Measurements from ENCODE around the gene ZNF862. TPM values are rescaled to one million over a fixed set of nuclear protein-coding genes. Genes with fewer than 3 reads are reported as not detected.

Gene ZNF862
- total RNA-seq, 2 experiments from 2014 or later: 7.9 to 9.1 TPM

DNA sequence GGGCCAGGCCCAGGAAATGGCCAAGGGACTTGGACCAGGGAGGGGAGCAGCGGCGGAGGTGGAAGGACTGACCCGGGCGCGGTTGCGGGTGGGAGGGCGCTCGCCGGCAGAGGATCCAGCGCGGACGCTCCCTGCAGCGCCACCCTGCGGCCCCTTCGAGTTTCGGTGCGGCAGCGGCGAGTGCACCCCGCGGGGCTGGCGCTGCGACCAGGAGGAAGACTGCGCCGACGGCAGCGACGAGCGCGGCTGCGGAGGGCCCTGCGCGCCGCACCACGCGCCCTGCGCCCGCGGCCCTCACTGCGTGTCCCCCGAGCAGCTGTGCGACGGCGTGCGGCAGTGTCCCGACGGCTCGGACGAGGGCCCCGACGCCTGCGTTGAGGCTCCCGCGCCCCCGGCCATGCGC is 48.0 kb upstream of the ZNF862 start:
- Histone ChIP-seq H3K4me2 (ENCODE audit: low read length) (no peak overlapping the region), H4K20me1 (ENCODE audit: insufficient read depth, low read length) (no peaks in the 10 kb centered on the region; the same call in 1 of the 2 replicates), H3K36me3 (ENCODE audit: insufficient read depth, low read length) (no peaks in the 10 kb centered on the region), H3K9me3 (ENCODE audit: low read length) (no peaks in the 10 kb centered on the region), H2AFZ (ENCODE audit: low read length) (no peak overlapping the region), H3K4me1 (ENCODE audit: insufficient read depth, low read length, poor library complexity, severe bottlenecking) (no peaks in the 10 kb centered on the region), H3K4me3 (ENCODE audit: low read depth, low read length, poor library complexity, severe bottlenecking) (no peak overlapping the region), H3K27ac (ENCODE audit: low read depth, low read length, poor library complexity, severe bottlenecking) (no peak overlapping the region), H3K79me2 (ENCODE audit: insufficient read depth, low read depth, low read length) (no peaks in the 10 kb centered on the region), H3K9me2 (ENCODE audit: insufficient read depth, low read length) (no peaks in the 10 kb centered on the region)
- ChIA-PET CTCF (ENCODE audit: unreplicated experiment) (no interaction called here), POLR2A (no interaction called here)
- intact Hi-C loops (cut with micrococcal nuclease; ENCODE audit: unreplicated experiment): loop anchor here (5.0 kb wide), 1 partner anchor 208 kb away; no protein-coding TSS in a partner anchor
- no peak for DNase-seq (ENCODE audit: low spot score)
- no TSS peak for BruUV-seq (replicated peaks)
- TF ChIP-seq EZH2phosphoT487 (IDR thresholded peaks at IDR 0.05; ENCODE audit: borderline replicate concordance, low read depth, low read length): no peak
- no peak for TF ChIP-seq CTCF (conservative IDR thresholded peaks at IDR 0.05; ENCODE audit: low read length)

DNA sequence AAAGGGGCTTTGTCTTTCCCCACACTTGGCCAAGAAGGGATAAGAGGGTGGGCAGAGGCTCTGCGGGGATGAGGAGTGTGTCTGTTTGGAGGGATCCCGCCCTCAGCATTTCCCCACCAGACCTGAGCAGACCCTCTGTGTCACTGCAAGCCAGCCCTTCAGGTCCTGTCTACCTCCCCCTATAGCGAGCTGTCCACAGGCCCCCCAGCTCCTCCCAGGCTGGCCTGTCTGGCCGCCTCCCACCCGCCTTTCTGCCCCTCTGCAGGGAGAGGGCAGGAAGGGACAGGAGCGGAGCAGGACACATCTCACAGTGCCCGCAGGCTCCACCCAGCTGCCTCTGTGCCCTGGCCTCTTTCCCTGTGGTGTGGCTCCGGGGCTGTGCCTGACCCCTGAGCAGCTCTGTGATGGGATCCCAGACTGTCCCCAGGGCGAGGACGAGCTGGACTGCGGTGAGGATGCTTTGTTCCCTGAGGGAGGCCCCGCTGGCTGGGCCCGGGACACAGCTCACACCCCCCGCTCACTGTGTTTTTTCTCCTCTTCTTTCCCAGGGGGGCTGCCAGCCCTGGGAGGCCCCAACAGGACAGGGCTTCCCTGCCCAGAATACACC is 47.3 kb upstream of the ZNF862 start:
- intact Hi-C loops (cut with micrococcal nuclease; ENCODE audit: unreplicated experiment): loop anchor here (5.0 kb wide), 1 partner anchor 209 kb away; no protein-coding TSS in a partner anchor
- H3K9me2 ChIP-seq (ENCODE audit: insufficient read depth, low read length): no peaks in the 10 kb centered on the region
- H3K9me3 ChIP-seq (ENCODE audit: low read length): no peaks in the 10 kb centered on the region
- ChIA-PET POLR2A (no interaction called here), CTCF (ENCODE audit: unreplicated experiment) (no interaction called here)
- H3K4me3 ChIP-seq (ENCODE audit: low read depth, low read length, poor library complexity, severe bottlenecking): no peak overlapping the region
- no TSS peak for BruUV-seq (replicated peaks)
- no peak overlapping the region for H3K4me2 ChIP-seq (ENCODE audit: low read length)
- H4K20me1 ChIP-seq (ENCODE audit: insufficient read depth, low read length): no peaks in the 10 kb centered on the region; the same call in 1 of the 2 replicates
- H3K79me2 ChIP-seq (ENCODE audit: insufficient read depth, low read depth, low read length): no peaks in the 10 kb centered on the region
- H3K36me3 ChIP-seq (ENCODE audit: insufficient read depth, low read length): no peaks in the 10 kb centered on the region
- no peak for DNase-seq (ENCODE audit: low spot score)
- no peaks in the 10 kb centered on the region for H3K4me1 ChIP-seq (ENCODE audit: insufficient read depth, low read length, poor library complexity, severe bottlenecking)
- H3K27ac ChIP-seq (ENCODE audit: low read depth, low read length, poor library complexity, severe bottlenecking): no peak overlapping the region
- TF ChIP-seq CTCF (conservative IDR thresholded peaks at IDR 0.05; ENCODE audit: low read length) (no peak), EZH2phosphoT487 (IDR thresholded peaks at IDR 0.05; ENCODE audit: borderline replicate concordance, low read depth, low read length) (no peak)
- H2AFZ ChIP-seq (ENCODE audit: low read length): no peak overlapping the region

DNA sequence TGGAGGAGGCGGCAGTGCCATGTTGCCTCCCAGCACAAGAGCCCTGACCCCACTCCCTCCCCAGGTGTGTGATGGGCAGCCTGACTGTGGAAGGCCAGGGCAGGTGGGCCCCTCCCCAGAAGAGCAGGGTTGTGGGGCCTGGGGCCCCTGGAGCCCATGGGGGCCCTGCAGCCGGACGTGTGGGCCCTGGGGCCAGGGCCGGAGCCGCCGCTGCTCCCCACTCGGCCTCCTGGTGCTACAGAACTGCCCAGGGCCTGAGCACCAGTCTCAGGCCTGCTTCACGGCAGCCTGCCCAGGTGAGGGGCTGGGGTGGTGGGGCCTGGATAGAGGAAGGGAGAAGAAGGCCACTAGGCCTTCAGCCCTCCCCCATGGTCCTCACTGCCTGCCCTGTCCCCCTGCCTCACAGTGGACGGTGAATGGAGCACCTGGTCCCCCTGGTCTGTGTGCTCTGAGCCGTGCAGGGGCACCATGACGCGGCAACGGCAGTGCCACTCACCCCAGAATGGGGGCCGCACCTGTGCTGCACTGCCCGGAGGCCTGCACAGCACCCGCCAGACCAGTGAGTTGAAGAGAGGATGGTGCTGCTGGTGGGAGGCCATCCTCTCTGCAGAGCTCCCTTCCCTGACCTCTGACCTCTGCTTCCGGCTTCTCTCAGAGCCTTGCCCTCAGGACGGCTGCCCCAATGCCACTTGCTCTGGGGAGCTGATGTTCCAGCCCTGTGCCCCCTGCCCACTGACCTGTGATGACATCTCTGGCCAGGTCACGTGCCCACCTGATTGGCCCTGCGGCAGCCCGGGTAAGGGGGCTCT is 46.6 kb upstream of the ZNF862 start:
- H3K4me2 ChIP-seq (ENCODE audit: low read length): no peak overlapping the region
- CTCF ChIA-PET (ENCODE audit: unreplicated experiment): no interaction called here
- no peak overlapping the region for H2AFZ ChIP-seq (ENCODE audit: low read length)
- no peaks in the 10 kb centered on the region for H3K9me2 ChIP-seq (ENCODE audit: insufficient read depth, low read length)
- no peaks in the 10 kb centered on the region for H3K9me3 ChIP-seq (ENCODE audit: low read length)
- H3K27ac ChIP-seq (ENCODE audit: low read depth, low read length, poor library complexity, severe bottlenecking): no peak overlapping the region
- no peaks in the 10 kb centered on the region for H3K4me1 ChIP-seq (ENCODE audit: insufficient read depth, low read length, poor library complexity, severe bottlenecking)
- POLR2A ChIA-PET: no interaction called here
- no peak for DNase-seq (ENCODE audit: low spot score)
- no peak overlapping the region for H3K4me3 ChIP-seq (ENCODE audit: low read depth, low read length, poor library complexity, severe bottlenecking)
- BruUV-seq (replicated peaks): no TSS peak
- TF ChIP-seq EZH2phosphoT487 (IDR thresholded peaks at IDR 0.05; ENCODE audit: borderline replicate concordance, low read depth, low read length) (no peak), CTCF (conservative IDR thresholded peaks at IDR 0.05; ENCODE audit: low read length) (no peak)
- H4K20me1 ChIP-seq (ENCODE audit: insufficient read depth, low read length): no peaks in the 10 kb centered on the region
- no peaks in the 10 kb centered on the region for H3K79me2 ChIP-seq (ENCODE audit: insufficient read depth, low read depth, low read length)
- H3K36me3 ChIP-seq (ENCODE audit: insufficient read depth, low read length): no peaks in the 10 kb centered on the region
- intact Hi-C loops (cut with micrococcal nuclease; ENCODE audit: unreplicated experiment): loop anchor here (5.0 kb wide), 1 partner anchor 209 kb away; no protein-coding TSS in a partner anchor
